Activated CD4-positive, CD25-positive, alpha-beta regulatory T cell treated with anti-CD3 and anti-CD28 coated beads, Interleukin-2, amount 50 U/mL, for 16 hours (primary cell): Measurements from ENCODE around the gene SPRYD3.

ENCODE experiments used
- DNase-seq: peaks from one replicate; pipeline ENCODE4 v3.0.0-alpha.2; 2020; ENCODE audit warnings: low read depth, low spot score

Gene SPRYD3

GRCh38 chr12:53025250-53025649 lies 53.9 kb downstream of the SPRYD3 start:
- no peak for DNase-seq

DNA sequence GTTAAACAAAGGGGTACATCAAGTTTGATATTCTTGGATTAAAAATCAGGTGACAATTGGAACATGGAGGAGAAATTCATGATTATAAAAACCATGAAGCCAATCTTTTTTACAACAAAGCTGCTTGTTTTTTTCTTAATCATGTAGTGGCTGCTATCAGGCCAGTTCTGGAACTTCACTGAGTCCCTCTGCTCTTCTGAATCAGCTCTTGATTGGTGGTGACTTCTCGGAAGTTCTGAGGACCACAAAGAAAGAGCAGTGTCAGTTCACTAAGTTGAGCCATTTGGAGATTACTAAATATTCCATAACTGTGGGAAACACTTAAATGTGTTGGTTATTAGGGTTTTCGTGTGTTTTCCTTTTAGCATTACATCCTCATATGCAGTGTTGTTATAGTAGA lies 64.5 kb downstream of the SPRYD3 start:
- DNase-seq = no peak
